HepG2 (cell line): ENCODE results near the gene CAMKK1.

ENCODE experiments used
- AKAP8 ChIP-seq: sonication (generic); formaldehyde crosslinking; IDR thresholded peaks from 2 replicates; pipeline ENCODE4 v1.5.1; 2020; ENCODE audit warnings: mild to moderate bottlenecking, missing genetic modification reagents
- HNRNPL ChIP-seq: fragments of 200-400 bp; formaldehyde crosslinking; IDR thresholded peaks from 2 replicates; pipeline ENCODE4 v1.6.1; 2017; ENCODE audit warnings: mild to moderate bottlenecking, low read depth, low read length
- JUNB ChIP-seq: sonication (generic); formaldehyde crosslinking; IDR thresholded peaks from 2 replicates; pipeline ENCODE4 v1.8.0; 2022; ENCODE audit warnings: missing genetic modification reagents, mild to moderate bottlenecking, borderline replicate concordance
- KLF11 ChIP-seq: IDR thresholded peaks from 2 replicates; pipeline ENCODE4 v1.6.1; 2016; ENCODE audit warnings: missing compliant biosample characterization
- POLR2A ChIP-seq, 2 experiments: IDR thresholded peaks; 2 replicates each; pipeline ENCODE4 v1.6.1; 2011; ENCODE audit warnings: low read depth in 2 of 2, low read length in 2 of 2, mild to moderate bottlenecking in 1 of 2, moderate library complexity in 1 of 2; ENCODE audit not compliant: insufficient read depth in 1 of 2
- SRSF9 ChIP-seq: fragments of 200-400 bp; formaldehyde crosslinking; IDR thresholded peaks from 2 replicates; pipeline ENCODE4 v1.6.1; 2018; ENCODE audit warnings: borderline replicate concordance, mild to moderate bottlenecking, low read depth, low read length; ENCODE audit not compliant: insufficient read depth, poor library complexity, severe bottlenecking
- TF ChIP-seq, protein P1 (sequence below): sonication (generic); formaldehyde crosslinking; IDR thresholded peaks from 2 replicates; pipeline ENCODE4 v1.4.0; 2020; ENCODE audit warnings: missing genetic modification reagents
- TF ChIP-seq, protein P2 (sequence below): sonication (generic); formaldehyde crosslinking; IDR thresholded peaks from 2 replicates; pipeline ENCODE4 v1.5.0; 2020; ENCODE audit warnings: mild to moderate bottlenecking, missing genetic modification reagents, moderate library complexity

DNA sequence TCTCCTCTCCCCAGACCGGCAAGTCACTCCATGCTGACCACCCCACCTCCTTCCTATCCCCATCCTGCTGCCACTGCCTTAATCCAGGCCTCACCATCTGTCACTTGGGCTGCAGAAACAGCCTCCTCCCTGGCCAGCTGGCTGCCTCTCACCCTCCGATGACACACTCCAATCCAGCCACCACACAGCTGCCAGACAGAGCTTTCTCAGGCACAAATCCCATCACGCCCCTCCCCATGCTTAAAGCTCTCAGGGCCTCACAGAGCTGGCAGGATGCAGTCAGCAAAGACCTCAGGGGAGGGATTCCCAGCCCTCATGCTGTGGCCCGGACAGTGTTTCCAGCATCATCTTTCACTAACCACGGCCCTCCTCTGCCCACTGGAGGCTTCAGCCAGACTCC, 13.7 kb downstream of the CAMKK1 start:
- TF ChIP-seq, protein P1, sequence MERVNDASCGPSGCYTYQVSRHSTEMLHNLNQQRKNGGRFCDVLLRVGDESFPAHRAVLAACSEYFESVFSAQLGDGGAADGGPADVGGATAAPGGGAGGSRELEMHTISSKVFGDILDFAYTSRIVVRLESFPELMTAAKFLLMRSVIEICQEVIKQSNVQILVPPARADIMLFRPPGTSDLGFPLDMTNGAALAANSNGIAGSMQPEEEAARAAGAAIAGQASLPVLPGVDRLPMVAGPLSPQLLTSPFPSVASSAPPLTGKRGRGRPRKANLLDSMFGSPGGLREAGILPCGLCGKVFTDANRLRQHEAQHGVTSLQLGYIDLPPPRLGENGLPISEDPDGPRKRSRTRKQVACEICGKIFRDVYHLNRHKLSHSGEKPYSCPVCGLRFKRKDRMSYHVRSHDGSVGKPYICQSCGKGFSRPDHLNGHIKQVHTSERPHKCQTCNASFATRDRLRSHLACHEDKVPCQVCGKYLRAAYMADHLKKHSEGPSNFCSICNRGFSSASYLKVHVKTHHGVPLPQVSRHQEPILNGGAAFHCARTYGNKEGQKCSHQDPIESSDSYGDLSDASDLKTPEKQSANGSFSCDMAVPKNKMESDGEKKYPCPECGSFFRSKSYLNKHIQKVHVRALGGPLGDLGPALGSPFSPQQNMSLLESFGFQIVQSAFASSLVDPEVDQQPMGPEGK (CRISPR knock-in tag) = no peak
- TF ChIP-seq JUNB (CRISPR knock-in tag) (no peak), KLF11 (CRISPR knock-in tag) (no peak), POLR2A (IDR thresholded peaks at IDR 0.05; ENCODE audit: insufficient read depth in 1 of 2, low read depth in 2 of 2, low read length in 2 of 2) (no peak), AKAP8 (CRISPR knock-in tag) (no peak), SRSF9 (no peak), HNRNPL (no peak)
- TF ChIP-seq, protein P2, sequence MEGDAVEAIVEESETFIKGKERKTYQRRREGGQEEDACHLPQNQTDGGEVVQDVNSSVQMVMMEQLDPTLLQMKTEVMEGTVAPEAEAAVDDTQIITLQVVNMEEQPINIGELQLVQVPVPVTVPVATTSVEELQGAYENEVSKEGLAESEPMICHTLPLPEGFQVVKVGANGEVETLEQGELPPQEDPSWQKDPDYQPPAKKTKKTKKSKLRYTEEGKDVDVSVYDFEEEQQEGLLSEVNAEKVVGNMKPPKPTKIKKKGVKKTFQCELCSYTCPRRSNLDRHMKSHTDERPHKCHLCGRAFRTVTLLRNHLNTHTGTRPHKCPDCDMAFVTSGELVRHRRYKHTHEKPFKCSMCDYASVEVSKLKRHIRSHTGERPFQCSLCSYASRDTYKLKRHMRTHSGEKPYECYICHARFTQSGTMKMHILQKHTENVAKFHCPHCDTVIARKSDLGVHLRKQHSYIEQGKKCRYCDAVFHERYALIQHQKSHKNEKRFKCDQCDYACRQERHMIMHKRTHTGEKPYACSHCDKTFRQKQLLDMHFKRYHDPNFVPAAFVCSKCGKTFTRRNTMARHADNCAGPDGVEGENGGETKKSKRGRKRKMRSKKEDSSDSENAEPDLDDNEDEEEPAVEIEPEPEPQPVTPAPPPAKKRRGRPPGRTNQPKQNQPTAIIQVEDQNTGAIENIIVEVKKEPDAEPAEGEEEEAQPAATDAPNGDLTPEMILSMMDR = no peak
